SKM-1 treated with dmso at 0.1 percent for 144 hours (cell line): ENCODE results near the gene STIMATE.

Experiments
- DNase-seq: peaks from one replicate; lab custom pipeline; 2025; ENCODE audit not compliant: unreplicated experiment; lab: John Stamatoyannopoulos, UW

Gene STIMATE

DNA sequence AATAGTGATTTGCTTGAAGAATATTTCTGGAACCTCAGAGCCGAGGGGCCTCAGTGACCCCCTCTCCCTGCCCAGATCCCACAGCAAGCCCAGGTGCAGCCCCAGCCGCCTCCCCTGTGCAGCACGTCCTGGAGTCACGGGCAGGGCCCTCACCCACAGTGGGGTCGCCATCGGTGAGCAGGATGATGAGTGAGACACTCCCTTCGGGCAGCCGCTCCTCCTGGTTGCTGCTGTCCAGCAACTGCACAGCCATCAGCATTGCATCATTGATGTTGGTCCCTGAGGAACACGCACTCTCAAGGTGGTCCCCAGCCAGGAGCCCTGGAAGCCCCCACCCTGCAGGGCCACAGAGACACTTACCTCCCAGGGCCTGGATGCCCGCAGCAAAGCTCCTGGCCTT, 73.3 kb downstream of the STIMATE start:
- DNase-seq, result no peak

DNA sequence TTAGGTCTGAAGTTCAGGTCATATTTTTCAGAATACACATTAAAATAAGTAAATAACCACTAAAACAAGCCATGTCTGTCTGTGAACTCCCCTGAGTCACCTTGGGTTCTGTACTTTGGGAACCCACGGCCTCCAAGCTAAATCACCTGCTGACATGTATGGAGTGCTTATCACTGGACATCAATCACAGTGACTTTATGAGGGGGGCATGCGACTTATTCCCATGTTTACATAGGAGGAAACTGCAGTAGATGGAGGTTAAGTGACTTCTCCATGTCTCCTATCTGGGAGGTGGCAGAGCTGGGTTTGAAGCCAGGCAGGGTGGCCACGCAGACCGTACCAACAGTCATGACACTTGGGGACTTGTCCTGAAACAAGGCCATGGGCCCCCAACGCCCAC, 75.0 kb downstream of the STIMATE start:
- DNase-seq, result no peak

DNA sequence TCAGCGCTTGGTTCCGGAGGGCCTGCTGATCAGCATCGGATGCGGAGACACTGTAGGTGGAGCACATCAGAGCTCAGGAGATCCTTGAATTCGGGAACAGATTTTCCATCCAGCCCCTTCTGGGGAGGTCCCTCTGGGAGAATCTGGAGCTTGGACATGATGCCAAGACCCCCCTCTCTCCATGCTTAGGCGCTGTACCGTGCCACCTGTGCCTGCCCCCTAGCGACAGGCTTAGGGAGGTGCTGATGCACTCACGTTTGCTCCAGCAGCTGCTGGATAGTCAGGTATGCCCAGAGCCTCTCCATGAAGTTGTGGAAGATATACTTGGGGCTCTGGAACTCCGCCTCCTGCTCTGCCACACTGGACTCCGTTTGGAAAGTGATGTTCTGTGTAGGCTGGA, 76.6 kb downstream of the STIMATE start:
- DNase-seq, result peak; percentile 19

DNA sequence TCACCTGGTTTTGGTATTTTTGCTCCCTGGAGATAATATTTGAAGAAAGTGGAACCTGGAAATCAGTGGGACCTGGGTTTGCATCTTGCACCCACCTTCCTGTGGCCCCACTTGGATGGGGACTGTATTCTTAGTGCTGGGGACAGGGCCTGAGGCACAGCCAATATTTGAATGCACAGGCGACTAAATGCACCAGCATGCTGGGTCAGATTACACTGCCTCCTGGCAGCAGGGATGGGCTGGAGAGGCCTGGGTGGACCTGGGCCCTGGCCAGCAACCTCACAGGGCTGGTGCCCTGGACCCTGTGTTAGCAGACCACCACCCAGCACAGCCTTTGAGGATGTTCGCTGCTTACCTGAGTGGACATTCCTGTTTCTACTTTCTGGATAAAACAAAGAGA, 77.4 kb downstream of the STIMATE start:
- no peak for DNase-seq

DNA sequence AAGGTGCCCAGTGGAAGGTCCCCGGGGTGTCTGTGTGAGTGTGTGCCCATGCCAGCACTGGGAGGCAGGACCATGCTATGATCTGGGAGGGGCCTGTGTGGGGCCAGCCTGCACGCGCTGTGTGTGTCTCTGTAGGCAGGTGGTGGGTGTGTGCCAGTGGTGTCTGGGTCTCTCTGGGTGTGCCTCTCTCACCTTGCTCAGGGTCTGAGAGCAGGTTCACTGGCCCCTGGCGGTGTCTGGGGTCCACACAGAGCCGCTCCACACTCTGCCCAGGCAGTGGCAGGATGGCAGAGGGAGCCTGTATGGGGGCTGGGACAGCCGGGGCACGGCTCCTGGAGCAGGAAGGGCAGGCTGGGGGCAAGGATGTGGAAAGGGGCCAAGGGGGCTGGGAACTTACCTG, 79.5 kb downstream of the STIMATE start:
- DNase-seq, result no peak

DNA sequence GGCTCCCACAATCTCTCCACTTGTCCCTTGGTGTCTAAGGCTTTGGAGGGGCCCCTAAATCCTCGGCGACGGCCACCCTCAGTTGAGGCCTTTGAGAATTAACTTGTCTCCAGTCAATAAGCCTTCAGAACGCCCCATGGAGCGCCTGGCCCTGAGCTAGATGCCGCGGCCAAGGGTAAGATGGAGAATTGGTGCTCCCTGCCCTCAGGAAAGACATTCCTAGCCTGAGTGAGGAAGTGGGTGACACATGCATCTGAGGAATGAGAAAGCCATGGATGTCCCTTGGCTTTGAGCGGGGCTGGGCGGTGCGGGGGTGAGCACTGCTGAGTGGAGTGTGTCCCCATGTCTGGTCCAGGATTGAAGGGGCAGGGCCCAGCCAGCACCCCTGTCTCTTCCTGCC, 80.1 kb downstream of the STIMATE start:
- no peak for DNase-seq

DNA sequence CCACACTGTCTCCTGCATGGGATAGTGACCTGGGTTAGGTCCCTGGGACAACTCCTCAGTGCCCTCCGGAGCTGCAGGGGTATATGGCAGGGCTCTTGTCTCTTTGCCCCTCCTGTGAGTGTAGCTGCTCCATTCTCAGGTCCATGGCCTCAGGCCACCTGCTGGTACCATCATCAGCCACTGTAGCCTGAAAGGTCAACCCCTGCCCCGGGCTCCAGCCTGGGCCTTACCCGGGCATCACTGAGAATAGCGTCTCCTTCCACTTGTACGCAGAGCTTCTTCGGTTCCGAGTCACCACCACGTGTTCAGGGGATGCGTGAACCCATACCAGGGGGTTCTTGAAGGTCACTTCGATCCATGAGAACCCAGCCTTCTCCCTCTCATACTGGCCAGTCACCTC, 80.7 kb downstream of the STIMATE start:
- DNase-seq, result no peak

DNA sequence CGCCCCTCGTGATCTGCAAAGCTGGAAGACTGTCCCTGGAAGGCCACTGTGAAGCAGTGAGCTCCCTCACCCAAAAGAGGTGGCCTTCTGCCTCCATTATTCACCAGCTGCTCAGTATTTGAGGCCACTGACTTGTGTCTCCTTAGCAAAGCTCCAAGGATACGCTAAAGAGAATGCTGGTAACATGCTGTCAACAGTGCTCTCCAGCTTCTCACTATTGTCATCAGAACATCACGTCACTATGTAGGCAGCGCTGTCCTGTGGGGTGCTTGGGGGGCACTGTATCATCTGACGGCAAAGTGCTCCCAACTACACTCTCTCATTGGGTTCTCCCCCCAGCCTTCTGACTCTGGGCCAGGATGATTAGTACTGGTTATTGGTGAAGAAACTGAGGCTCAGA, 81.1 kb downstream of the STIMATE start:
- DNase-seq, result no peak

DNA sequence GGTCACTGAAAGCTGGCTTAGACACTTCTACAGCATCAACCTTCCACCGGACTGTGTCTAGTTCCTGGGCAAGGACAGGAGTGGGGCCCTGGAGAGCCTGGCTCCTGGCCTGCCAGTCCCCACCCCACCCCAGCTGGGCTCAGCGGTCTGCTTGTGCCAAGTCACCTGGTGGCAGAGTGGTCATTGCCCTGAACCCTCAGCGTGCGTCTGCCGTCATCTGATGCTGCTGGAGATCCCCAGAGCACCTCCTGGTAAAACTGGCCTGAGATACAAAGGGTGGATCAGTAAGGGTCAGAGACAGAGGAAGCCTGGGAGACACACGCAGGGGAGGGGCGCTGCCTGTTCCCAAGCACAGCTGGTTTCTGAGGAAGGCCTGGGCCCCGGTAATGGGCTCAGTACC, 83.5 kb downstream of the STIMATE start:
- DNase-seq, result no peak

DNA sequence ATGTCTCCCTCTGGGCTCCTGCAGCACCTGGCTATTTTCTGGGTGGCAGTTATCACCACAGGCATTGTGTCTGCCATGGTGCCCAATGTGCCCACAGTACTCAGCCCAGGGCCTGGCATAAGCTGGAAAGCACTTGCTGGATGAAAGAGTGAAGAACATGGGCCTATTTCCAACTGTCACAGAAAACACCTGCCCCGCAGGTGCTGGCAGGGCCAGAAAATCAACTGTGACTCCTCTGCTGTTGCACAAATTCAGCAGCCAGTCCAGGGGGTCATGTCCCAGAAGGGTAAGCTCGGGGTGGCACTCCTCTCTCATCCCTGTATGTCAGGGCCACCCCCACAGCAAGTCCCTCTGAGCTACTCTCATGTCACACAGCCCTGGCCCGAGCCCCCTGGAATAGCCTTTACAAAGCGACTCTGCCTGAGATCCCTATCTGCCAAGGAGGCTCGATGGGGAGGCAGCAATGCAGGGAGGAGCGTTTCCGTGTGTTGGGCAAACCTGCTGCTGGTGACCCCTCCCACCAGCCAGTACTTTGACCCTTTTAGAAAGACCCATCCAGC, 85.8 kb downstream of the STIMATE start:
- DNase-seq, result no peak

DNA sequence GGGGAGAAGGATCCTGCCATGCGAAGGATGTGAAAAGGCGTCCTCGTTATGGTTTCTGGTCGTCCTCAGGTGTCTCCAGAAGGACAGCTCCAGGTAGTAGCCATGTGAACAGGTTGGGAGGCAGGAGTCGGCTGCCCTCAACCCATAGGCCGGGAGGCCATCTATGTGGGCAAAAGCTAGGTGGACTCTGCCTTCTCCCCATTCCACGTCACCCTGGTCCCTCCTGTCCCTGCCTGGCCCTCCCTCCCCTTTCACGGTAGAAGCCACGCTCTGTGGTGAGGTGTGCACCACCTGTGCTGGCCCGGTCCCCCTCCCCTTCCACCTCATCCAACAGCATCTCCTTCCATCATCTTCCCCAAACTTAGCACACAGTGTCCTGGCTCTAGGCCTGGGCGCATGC, 86.4 kb downstream of the STIMATE start:
- no peak for DNase-seq

DNA sequence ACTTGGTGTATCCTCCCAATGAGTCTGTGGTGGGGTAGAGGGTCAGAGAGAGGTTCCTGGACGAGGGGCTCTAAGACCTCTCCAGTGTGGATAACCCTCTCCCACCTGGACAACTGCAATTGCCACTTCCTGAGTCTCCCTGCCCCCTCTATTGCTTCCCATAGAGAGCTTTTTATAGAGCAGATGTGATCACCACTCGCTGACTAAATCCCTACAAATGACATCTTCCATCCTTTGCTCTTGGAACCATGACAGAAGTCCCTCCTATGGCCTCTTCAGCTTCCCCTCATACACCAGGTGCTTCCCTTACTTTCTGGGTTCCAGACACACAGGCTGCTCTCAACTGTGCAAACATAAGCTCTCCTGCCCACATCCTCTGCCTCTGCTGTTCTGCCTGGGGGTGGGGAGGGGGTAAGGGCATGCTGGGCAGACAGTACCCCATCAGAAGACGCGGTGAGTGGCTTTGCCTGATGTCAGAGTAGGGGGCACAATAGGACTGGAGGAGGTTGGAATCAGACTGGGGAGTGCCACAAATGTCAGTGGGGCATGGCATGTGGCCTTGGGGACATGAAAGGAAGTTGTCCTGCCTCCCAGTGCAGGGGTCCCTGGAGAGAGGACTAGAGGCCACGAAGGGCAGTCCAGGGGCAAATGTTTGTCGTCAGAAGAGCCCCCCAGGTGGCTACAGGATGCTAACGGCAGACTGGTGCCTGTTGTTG, 87.5 kb downstream of the STIMATE start:
- DNase-seq, result no peak

DNA sequence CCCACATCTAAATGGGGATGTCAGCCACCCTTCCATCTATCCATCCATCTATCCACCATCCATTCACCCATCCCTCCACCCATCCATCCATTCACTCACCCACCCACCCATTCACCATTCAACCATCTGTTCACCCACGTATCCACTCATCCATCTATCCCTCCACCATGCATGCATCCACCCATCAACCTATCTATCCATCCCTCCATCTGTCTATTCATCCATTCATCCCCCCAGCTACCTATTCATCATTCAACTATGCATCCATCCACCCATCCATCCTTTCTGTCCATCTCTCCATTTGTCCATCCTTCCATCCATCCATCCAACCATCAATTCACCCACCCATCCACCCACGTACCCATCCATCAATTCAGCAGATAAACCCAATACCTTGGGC, 88.2 kb downstream of the STIMATE start:
- DNase-seq, result no peak

DNA sequence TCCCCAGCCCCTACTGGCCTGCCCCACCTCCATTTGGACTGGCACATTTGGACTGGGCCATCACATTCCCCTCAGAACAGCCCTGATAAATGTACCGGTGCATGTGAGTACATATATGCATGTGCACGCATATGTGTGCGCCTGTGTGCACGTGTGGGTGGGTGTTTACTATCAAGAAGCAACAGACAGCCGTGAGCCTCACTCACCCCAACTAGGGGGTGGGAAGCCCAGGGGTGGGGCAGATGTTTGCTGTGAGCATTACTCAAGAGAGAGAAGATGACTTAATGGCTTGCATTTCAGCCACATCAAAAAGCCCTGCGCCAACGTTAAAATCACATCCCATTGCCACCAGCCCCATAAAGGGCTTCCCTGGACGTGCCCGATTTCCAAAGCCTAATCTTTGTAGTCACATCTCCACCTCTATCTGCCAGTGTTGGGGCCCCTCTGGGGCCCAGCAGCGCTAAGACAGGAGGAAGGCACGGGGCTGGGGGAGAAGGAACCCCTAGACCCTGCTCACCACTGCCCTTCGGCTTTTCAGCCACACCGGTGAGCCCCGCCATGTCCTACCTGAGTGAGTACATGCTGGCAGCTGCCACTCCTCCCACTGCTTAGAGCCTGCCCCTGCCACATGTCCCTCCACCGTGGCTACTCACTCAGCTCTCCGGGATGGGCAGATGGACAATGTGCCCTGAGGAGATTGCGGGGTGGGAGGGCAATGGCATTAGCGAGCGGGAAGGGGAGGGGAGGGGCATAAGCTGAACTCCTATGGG, 91.9 kb downstream of the STIMATE start:
- DNase-seq, result no peak

DNA sequence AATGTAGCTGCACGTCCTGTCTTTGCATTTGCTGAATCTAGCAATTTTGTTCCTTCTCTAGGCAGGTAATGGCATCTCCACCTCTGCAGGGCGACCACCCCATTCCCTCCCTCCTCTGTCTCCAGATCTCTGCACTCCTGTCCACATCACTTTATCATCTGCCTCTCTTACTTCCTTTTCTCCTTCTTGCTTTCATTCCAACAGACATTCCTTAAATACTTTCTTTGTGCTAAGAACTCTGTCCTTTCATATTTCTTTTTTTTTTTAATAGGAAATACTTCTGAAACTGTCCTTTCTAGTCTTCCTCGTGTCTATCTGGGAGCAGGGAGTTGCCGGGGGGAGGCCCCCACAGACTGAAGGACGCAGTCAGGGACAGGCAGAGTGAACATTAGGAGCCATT, 95.5 kb downstream of the STIMATE start:
- DNase-seq, result no peak

DNA sequence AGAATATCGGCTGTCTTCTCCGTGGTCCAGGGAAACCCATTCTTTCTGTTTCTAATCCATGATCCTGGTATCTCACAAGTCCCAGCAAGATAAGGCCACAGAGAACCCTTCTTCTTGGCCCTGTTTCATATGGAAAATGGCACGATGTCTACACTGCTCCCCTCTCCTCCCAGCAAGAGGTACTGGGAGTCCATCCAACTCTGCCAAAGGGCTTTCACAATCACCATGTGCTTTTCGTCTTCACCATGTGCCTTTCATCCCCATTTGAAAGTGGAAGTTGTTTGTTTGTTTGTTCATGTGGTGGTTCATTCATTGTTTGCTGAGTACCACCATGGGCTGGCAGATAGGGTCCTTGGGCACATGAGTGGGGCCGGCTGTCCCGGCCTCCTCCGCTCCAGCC, 97.3 kb downstream of the STIMATE start:
- DNase-seq, result no peak

DNA sequence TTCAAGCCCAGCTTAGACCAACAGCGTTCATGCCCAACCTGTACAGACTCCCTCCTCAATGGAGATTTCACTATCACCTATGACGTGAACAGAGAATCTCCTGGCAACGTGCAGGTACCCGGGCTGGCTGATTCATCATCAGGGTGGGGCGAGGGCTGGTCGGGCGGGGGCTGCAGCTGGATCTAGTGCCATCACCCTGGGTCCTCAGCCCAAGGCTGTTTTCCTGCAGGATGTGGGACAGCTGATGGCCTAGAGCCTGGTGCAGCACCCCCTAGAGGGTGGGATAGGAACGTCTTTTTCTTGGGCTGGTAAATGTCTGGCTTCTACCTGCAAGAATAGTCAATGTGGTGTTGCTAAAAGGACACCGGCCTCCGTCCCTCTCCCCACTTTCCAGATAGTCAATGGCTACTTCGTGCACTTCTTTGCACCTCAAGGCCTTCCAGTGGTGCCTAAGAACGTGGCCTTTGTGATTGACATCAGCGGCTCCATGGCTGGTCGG, 98.3 kb downstream of the STIMATE start:
- no peak for DNase-seq

DNA sequence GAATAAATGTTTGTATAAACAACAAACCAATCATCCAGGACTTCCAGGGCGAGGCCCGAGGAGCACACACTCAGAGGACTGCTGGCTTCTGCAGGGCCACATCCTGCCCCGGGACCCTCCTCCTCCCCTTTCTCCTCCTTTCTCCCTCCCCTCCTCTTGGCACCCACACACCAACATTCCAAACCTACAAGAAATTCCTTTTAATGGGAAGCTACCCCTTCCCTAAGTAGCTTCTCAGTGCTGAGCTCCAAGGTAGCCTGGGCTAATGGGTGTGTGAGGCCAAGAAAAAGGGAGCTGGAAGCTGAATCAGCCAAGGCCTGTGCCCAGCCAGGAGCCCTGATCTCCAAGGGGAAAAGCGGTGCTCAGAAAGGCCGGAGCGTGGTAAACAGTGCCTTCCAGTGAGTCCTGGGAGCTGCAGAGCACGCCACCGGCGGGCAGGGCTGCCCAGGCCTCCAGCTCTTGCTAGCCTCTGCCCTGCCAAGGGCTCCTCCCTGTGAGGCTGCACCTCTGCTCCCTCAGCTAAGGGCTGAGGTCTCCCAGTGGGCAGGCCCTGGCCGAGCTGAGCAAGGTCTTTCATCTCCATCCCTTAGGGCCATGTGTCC, 98.9 kb downstream of the STIMATE start:
- DNase-seq, result no peak

DNA sequence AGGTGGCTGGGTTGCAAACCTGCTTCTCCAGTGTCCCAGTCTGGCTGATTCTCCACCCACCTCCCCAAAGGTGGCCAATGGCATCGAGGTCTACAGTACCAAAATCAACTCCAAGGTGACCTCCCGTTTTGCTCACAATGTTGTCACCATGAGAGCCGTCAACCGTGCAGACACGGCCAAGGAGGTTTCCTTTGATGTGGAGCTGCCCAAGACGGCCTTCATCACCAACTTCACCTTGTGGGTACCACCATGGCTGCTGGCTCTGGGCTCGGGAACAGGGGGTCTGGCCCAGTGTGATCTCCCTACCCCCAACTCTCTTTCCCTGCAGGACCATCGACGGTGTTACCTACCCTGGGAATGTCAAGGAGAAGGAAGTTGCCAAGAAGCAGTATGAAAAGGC, 100.9 kb downstream of the STIMATE start:
- no peak for DNase-seq

DNA sequence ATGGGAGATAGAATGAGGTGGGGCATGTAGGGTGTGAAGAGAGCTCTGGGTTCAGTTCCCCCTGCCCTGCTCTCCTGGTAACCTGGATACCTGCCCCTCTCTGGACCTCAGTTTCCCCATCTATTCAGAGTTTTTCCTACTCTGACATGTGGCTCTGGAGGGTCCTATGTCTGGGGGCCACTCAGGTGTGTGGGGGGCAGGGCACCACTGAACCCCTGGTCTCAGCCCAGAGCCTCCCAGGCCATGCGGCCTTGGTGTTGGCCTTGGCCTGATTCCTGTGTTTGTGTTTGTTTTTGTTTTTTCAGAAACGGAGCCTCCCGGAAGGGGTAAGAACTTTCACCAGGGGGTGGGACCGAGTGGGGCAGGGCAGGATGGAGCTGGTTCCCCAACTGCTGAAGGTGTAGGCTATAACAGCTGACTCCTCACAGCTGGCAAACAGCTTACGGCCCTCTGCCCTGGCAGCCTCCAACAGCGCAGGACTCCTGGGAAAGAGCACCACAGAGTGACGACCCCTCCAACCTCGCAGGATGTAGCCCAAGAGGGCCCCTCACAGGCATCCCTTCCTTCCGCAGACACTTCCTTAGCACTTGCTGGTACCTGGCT, 101.9 kb downstream of the STIMATE start:
- no peak for DNase-seq

DNA sequence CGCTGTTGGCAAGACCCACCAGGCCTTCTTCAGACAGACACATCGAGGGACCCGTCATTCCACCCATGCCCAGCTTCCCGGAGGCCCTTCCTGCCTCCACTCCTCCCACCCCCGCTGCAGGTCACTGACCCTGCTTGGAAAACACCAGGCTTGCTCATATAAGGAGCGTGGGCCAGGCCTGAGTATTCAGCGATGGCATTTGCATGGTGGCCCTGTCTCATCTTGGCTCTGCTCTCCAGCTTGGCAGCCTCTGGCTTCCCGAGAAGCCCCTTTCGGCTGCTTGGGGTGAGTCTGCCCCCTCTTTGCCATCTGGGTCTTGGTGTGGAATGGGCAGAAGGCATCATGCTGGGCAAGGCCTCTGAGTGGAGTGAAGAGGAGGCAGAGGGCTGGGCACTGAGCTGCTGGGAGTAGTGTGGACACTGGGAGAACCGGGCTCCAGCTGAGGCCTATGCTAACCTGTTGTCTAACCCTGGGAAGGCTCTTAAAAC, 102.7 kb downstream of the STIMATE start, which contains the start of gene ITIH3:
Gene ITIH3, plus strand, starts transcription at position 185 of the 488 bp plus-strand sequence. Its CDS starts 8 bp downstream, at position 193.
- DNase-seq, result no peak
